Endothelial cell of umbilical vein (primary cell): ENCODE results near the gene BET1. TPM values are rescaled to one million over a fixed set of nuclear protein-coding genes. Genes with fewer than 3 reads are reported as not detected.

Source experiments
- BruUV-seq: library from RNA; stranded (reverse); fragments of 400-500 nt; replicated peaks from 2 replicates; lab custom pipeline; 2021; lab: Mats Ljungman, UMichigan
- CTCF ChIA-PET: fragments of 300-600, 350-600 bp; sonication (Branson Sonifier 250); formaldehyde crosslinking; loops from one replicate; lab custom pipeline; 2021; ENCODE audit warnings: antibody characterized with exemption, inconsistent platforms; lab: Charles Lee
- POLR2A ChIA-PET: fragments of 300-600, 350-600 bp; sonication (Branson Sonifier 250); formaldehyde crosslinking; loops from one replicate; lab custom pipeline; 2021; ENCODE audit warnings: antibody characterized with exemption, inconsistent platforms; lab: Charles Lee
- DNase-seq: peaks from one replicate; pipeline ENCODE4 v3.0.0-alpha.2; 2011; ENCODE audit warnings: low read depth, low spot score
- FAIRE-seq: peaks from 2 replicates; lab custom pipeline; 2011; peaks lifted over from hg19 to GRCh38; lab: Jason Lieb, UNC
- H2AFZ ChIP-seq: 2 replicates; pipeline ENCODE4 v1.6.0; 2012; ENCODE audit warnings: low read depth, low read length, control low read depth, inconsistent platforms
- H3K27ac ChIP-seq: 2 replicates; pipeline ENCODE4 v1.5.1; 2011; ENCODE audit warnings: low read depth, mild to moderate bottlenecking, control low read depth, low read length, moderate library complexity; ENCODE audit not compliant: insufficient read depth
- H3K27me3 ChIP-seq, 2 experiments: 2 replicates each; pipeline versions ENCODE4 v1.6.0 to v1.6.1; 2011; ENCODE audit warnings: low read length in 2 of 2, mixed read lengths in 1 of 2; ENCODE audit not compliant: control insufficient read depth in 2 of 2, insufficient read depth in 2 of 2
- H3K36me3 ChIP-seq, 2 experiments: 2 replicates in 1 of 2; 3 replicates in 1 of 2; pipeline ENCODE4 v1.5.1; 2011; ENCODE audit warnings: low read length in 2 of 2, mild to moderate bottlenecking in 1 of 2, moderate library complexity in 1 of 2; ENCODE audit not compliant: control insufficient read depth in 2 of 2, insufficient read depth in 2 of 2; ENCODE audit errors: extremely low read depth in 1 of 2
- H3K4me1 ChIP-seq: 3 replicates; pipeline ENCODE4 v1.5.1; 2011; ENCODE audit warnings: mild to moderate bottlenecking, low read length; ENCODE audit not compliant: control insufficient read depth, insufficient read depth; ENCODE audit errors: extremely low read depth
- H3K4me2 ChIP-seq: 2 replicates; pipeline ENCODE4 v1.6.1; 2011; ENCODE audit warnings: low read length, control low read depth, mixed read lengths; ENCODE audit not compliant: insufficient read depth
- H3K4me3 ChIP-seq, 3 experiments: fragments of 200-600 bp in 1 of 3; sonication (generic), shearing (Covaris generic) in 1 of 3; replicated peaks in 1 of 3; 2 replicates each; pipeline ENCODE4 v1.5.1; 2011 to 2016; ENCODE audit warnings: control low read depth in 3 of 3, low read length in 3 of 3, mild to moderate bottlenecking in 2 of 3, inconsistent platforms in 1 of 3, low read depth in 1 of 3, moderate library complexity in 1 of 3; ENCODE audit not compliant: insufficient read depth in 1 of 3
- H3K79me2 ChIP-seq: 2 replicates; pipeline ENCODE4 v1.6.0; 2012; ENCODE audit warnings: low read length, inconsistent platforms; ENCODE audit not compliant: control insufficient read depth, insufficient read depth
- H3K9ac ChIP-seq: replicated peaks from 2 replicates; pipeline ENCODE3; 2011; ENCODE audit warnings: low read length, control low read depth; ENCODE audit not compliant: insufficient read depth; ENCODE audit errors: extremely low read depth
- H3K9me1 ChIP-seq: replicated peaks from 3 replicates; pipeline ENCODE4 v1.6.0; 2011; ENCODE audit warnings: mild to moderate bottlenecking, low read length; ENCODE audit not compliant: control insufficient read depth, insufficient read depth; ENCODE audit errors: extremely low read depth
- H3K9me3 ChIP-seq: replicated peaks from 2 replicates; pipeline ENCODE4 v1.5.1; 2012; ENCODE audit warnings: low read length, inconsistent platforms; ENCODE audit not compliant: control insufficient read depth, insufficient read depth
- H4K20me1 ChIP-seq: replicated peaks from 2 replicates; pipeline ENCODE3; 2011; ENCODE audit warnings: mild to moderate bottlenecking, low read length; ENCODE audit not compliant: control insufficient read depth, insufficient read depth; ENCODE audit errors: extremely low read depth
- EZH2 ChIP-seq: IDR thresholded peaks from 2 replicates; pipeline ENCODE4 v1.6.1; 2012; ENCODE audit warnings: borderline replicate concordance, low read depth, mild to moderate bottlenecking, moderate library complexity, low read length, inconsistent platforms; ENCODE audit not compliant: severe bottlenecking
- FOS ChIP-seq: IDR thresholded peaks from 2 replicates; pipeline ENCODE4 v1.6.1; 2011; ENCODE audit warnings: mild to moderate bottlenecking, low read length, moderate library complexity, borderline replicate concordance; ENCODE audit not compliant: insufficient read depth
- GATA2 ChIP-seq: IDR thresholded peaks from 2 replicates; pipeline ENCODE4 v1.7.0; 2011; ENCODE audit warnings: low read depth, mild to moderate bottlenecking, moderate library complexity, mixed read lengths, low read length; ENCODE audit not compliant: insufficient read length, insufficient read depth
- JUN ChIP-seq: IDR thresholded peaks from 2 replicates; pipeline ENCODE4 v1.6.1; 2011; ENCODE audit warnings: borderline replicate concordance, low read depth; ENCODE audit not compliant: insufficient read length, insufficient read depth
- MYC ChIP-seq: IDR thresholded peaks from one replicate; pipeline ENCODE4 v1.6.1; 2011; ENCODE audit warnings: mild to moderate bottlenecking, low read depth, low read length
- POLR2A ChIP-seq: IDR thresholded peaks from 2 replicates; pipeline ENCODE4 v1.6.1; 2012; ENCODE audit warnings: low read depth, mild to moderate bottlenecking, control low read depth, low read length
- POLR2AphosphoS5 ChIP-seq: IDR thresholded peaks from 2 replicates; pipeline ENCODE4 v1.6.1; 2012; ENCODE audit warnings: low read depth, mild to moderate bottlenecking, control low read depth, low read length, moderate library complexity; ENCODE audit not compliant: insufficient read depth
- dilution Hi-C: fragments of 300-500 bp; cut with MboI; formaldehyde crosslinking; loops from one replicate; pipeline ENCODE4 v1.15.0; 2019; ENCODE audit warnings: low sequenced_read_pairs; ENCODE audit not compliant: extremely low pct_ligation_motif_present
- intact Hi-C: fragments of 100-400 bp; cut with micrococcal nuclease; formaldehyde crosslinking; loops from one replicate; pipeline ENCODE4 v1.10.0; 2022
- polyA plus RNA-seq, 4 experiments: library from polyadenylated mRNA; depleted of rRNA in 3 of 4; stranded (reverse) in 3 of 4; unstranded in 1 of 4; fragments of >200 nt; gene quantifications; 2 replicates each; pipeline versions ENCODE4 v1.2.1 to v1.2.3, GENCODE V29; 2011 to 2012; ENCODE audit warnings: missing spikeins in 1 of 4
- total RNA-seq: library from RNA; stranded (reverse); gene quantifications from 2 replicates; pipeline ENCODE4 v1.2.3, GENCODE V29; 2021
- TF ChIP-seq, protein P1 (sequence below), 2 donors: IDR thresholded peaks; 1 replicate in 1 of 2; 2 replicates in 1 of 2; pipeline ENCODE4 v1.5.1; 2011; ENCODE audit warnings: low read length in 2 of 2, mild to moderate bottlenecking in 2 of 2, moderate library complexity in 2 of 2, control low read depth in 1 of 2, inconsistent platforms in 1 of 2, low read depth in 1 of 2; ENCODE audit not compliant: insufficient read depth in 1 of 2; ENCODE audit errors: extremely low read depth in 1 of 2
- TF ChIP-seq, protein P2 (sequence below): IDR thresholded peaks from 2 replicates; pipeline ENCODE4 v1.6.1; 2011; ENCODE audit not compliant: insufficient read depth, insufficient read length

BET1 gene
- total and polyA plus RNA-seq, 2 donors (not counting 3 experiments of a cell fraction or from before 2014, with no cell fraction given): 21.9 to 28.4 TPM

DNA sequence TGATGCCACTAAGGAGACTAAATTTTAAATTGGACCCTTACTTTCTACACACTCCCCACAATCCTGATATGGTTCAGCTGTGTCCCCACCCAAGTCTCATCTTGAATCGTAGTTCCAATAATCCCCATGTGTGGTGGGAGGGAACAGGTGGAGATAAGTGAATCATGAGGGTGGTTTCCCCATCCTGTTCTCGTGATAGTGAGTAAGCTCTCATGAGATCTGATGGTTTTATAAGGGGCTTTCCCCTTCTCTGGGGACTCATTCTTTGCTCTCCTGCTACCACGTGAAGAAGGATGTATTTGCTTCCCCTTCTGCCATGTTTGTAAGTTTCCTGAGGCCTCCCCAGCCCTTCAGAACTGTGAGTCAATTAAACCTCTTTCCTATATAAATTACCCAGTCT, 18.4 kb upstream of the BET1 start:
- no peaks in the 10 kb centered on the region for H3K4me1 ChIP-seq
- ChIA-PET CTCF (no interaction called here), POLR2A (no interaction called here)
- dilution Hi-C loops: no loop called here
- intact Hi-C loops: no loop called here
- no peak for DNase-seq
- H2AFZ ChIP-seq: no peak overlapping the region
- H3K4me2 ChIP-seq: no peak overlapping the region
- no peak for FAIRE-seq
- H3K36me3 ChIP-seq: no peaks in the 10 kb centered on the region
- H3K79me2 ChIP-seq: no peaks in the 10 kb centered on the region
- no peak for TF ChIP-seq POLR2AphosphoS5
- TF ChIP-seq MYC: no peak
- TF ChIP-seq, protein P1, sequence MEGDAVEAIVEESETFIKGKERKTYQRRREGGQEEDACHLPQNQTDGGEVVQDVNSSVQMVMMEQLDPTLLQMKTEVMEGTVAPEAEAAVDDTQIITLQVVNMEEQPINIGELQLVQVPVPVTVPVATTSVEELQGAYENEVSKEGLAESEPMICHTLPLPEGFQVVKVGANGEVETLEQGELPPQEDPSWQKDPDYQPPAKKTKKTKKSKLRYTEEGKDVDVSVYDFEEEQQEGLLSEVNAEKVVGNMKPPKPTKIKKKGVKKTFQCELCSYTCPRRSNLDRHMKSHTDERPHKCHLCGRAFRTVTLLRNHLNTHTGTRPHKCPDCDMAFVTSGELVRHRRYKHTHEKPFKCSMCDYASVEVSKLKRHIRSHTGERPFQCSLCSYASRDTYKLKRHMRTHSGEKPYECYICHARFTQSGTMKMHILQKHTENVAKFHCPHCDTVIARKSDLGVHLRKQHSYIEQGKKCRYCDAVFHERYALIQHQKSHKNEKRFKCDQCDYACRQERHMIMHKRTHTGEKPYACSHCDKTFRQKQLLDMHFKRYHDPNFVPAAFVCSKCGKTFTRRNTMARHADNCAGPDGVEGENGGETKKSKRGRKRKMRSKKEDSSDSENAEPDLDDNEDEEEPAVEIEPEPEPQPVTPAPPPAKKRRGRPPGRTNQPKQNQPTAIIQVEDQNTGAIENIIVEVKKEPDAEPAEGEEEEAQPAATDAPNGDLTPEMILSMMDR (IDR thresholded peaks at IDR 0.05; ENCODE audit: extremely low read depth in 1 of 2, insufficient read depth in 1 of 2, low read depth in 1 of 2, low read length in 2 of 2): no peak
- TF ChIP-seq JUN: no peak
- TF ChIP-seq, protein P2, sequence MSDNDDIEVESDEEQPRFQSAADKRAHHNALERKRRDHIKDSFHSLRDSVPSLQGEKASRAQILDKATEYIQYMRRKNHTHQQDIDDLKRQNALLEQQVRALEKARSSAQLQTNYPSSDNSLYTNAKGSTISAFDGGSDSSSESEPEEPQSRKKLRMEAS: no peak
- TF ChIP-seq GATA2: no peak
- TF ChIP-seq POLR2A: no peak
- TF ChIP-seq FOS: no peak
- no peak for TF ChIP-seq EZH2
- no peak overlapping the region for H3K27ac ChIP-seq
- H3K9ac ChIP-seq: no peak overlapping the region
- H3K27me3 ChIP-seq: peaks cover 0 to 8% of the 10 kb centered on the region in 2 experiments
- no peaks in the 10 kb centered on the region for H3K9me3 ChIP-seq
- H3K9me1 ChIP-seq: no peaks in the 10 kb centered on the region
- no TSS peak for BruUV-seq
- H3K4me3 ChIP-seq: no peak overlapping the region
- H4K20me1 ChIP-seq: no peaks in the 10 kb centered on the region
